HCT116 (cell line): ENCODE data around the gene IRF2. TPM values are rescaled to one million over a fixed set of nuclear protein-coding genes. Genes with fewer than 3 reads are reported as not detected.

ENCODE experiments used
- ATAC-seq: fragments of 200-7000 bp; cut with Tn5 transposase; 2 replicates; pipeline ENCODE4 v1.9.1; 2020; ENCODE audit warnings: mild to moderate bottlenecking, moderate library complexity
- BruUV-seq: library from RNA; stranded (reverse); fragments of 400-500 nt; replicated peaks from 2 replicates; lab custom pipeline; 2021; lab: Mats Ljungman, UMichigan
- CTCF ChIA-PET: fragments of 300-600 bp; sonication (Branson Sonifier 250); formaldehyde crosslinking; loops from one replicate; lab custom pipeline; 2021; ENCODE audit warnings: antibody characterized with exemption; lab: Charles Lee
- POLR2A ChIA-PET: fragments of 300-600, 350-600 bp; sonication (Branson Sonifier 250); formaldehyde crosslinking; loops from one replicate; lab custom pipeline; 2021; ENCODE audit warnings: antibody characterized with exemption; lab: Charles Lee
- RAD21 ChIA-PET, 2 experiments: fragments of 300-600 bp; sonication (Branson Sonifier 250); formaldehyde crosslinking; loops; one replicate each; lab custom pipeline; 2023; ENCODE audit warnings: low total read pairs in 2 of 2; ENCODE audit not compliant: uncharacterized antibody in 2 of 2, unreplicated experiment in 2 of 2, low non-redundant PET in 1 of 2; lab: Charles Lee
- DNase-seq: peaks from one replicate; pipeline ENCODE4 v3.0.0-alpha.2; 2010; ENCODE audit warnings: low read depth, low spot score
- H2AFZ ChIP-seq: fragments of 200-600 bp; shearing (Covaris generic), sonication (generic); 2 replicates; pipeline ENCODE4 v1.6.1; 2017; ENCODE audit warnings: low read depth, mixed run types, mixed read lengths, antibody characterized with exemption, low read length; ENCODE audit not compliant: poor library complexity, severe bottlenecking
- H3K27ac ChIP-seq: 2 replicates; pipeline ENCODE4 v1.5.1; 2012; ENCODE audit warnings: low read depth, low read length
- H3K27me3 ChIP-seq: fragments of 200-600 bp; sonication (generic); 2 replicates; pipeline ENCODE4 v1.6.1; 2016; ENCODE audit warnings: mixed run types, low read length, mixed read lengths; ENCODE audit not compliant: insufficient read depth
- H3K36me3 ChIP-seq, 2 experiments: fragments of 200-500 bp in 1 of 2; fragments of 200-600 bp in 1 of 2; sonication (Bioruptor generic) in 1 of 2; sonication (generic) in 1 of 2; 2 replicates each; pipeline versions ENCODE4 v1.5.1 to v1.6.1; 2014 to 2016; ENCODE audit warnings: low read length in 2 of 2, inconsistent platforms in 1 of 2, mixed read lengths in 1 of 2, mixed run types in 1 of 2; ENCODE audit not compliant: insufficient read depth in 2 of 2, control insufficient read depth in 1 of 2
- H3K4me1 ChIP-seq, 2 experiments: fragments of 200-600 bp in 1 of 2; sonication (generic) in 1 of 2; 2 replicates each; pipeline versions ENCODE4 v1.5.1 to v1.6.1; 2012 to 2017; ENCODE audit warnings: low read length in 2 of 2, inconsistent platforms in 1 of 2, mild to moderate bottlenecking in 1 of 2, mixed read lengths in 1 of 2, mixed run types in 1 of 2, moderate library complexity in 1 of 2; ENCODE audit not compliant: insufficient read depth in 2 of 2, control insufficient read depth in 1 of 2
- H3K4me2 ChIP-seq: fragments of 200-600 bp; sonication (generic); 2 replicates; pipeline ENCODE4 v1.6.1; 2017; ENCODE audit warnings: mixed run types, low read length, mixed read lengths
- H3K4me3 ChIP-seq, 2 experiments: fragments of 200-600 bp in 1 of 2; sonication (generic) in 1 of 2; replicated peaks in 1 of 2; 2 replicates each; pipeline ENCODE4 v1.5.1; 2011 to 2016; ENCODE audit warnings: low read length in 2 of 2, control low read depth in 1 of 2, low read depth in 1 of 2, mild to moderate bottlenecking in 1 of 2, mixed read lengths in 1 of 2, mixed run types in 1 of 2
- H3K79me2 ChIP-seq: fragments of 200-600 bp; sonication (generic); 2 replicates; pipeline ENCODE4 v1.6.1; 2017; ENCODE audit warnings: mild to moderate bottlenecking, mixed run types, low read length, moderate library complexity, mixed read lengths; ENCODE audit not compliant: insufficient read depth
- H3K9ac ChIP-seq: fragments of 200-600 bp; sonication (generic); 2 replicates; pipeline ENCODE4 v1.6.1; 2016; ENCODE audit warnings: low read length, mixed read lengths
- H3K9me2 ChIP-seq: fragments of 200-600 bp; sonication (generic), shearing (Covaris generic); 2 replicates; pipeline ENCODE4 v1.6.1; 2017; ENCODE audit warnings: mixed run types, mild to moderate bottlenecking, moderate library complexity; ENCODE audit not compliant: insufficient read depth
- H3K9me3 ChIP-seq, 2 experiments: fragments of 200-500 bp in 1 of 2; fragments of 200-600 bp in 1 of 2; sonication (Bioruptor generic) in 1 of 2; sonication (generic) in 1 of 2; 2 replicates each; pipeline ENCODE4 v1.6.1; 2014 to 2017; ENCODE audit warnings: low read length in 2 of 2, mixed read lengths in 2 of 2, inconsistent platforms in 1 of 2, low read depth in 1 of 2, mild to moderate bottlenecking in 1 of 2, mixed run types in 1 of 2, moderate library complexity in 1 of 2; ENCODE audit not compliant: control insufficient read depth in 1 of 2, insufficient read depth in 1 of 2
- H4K20me1 ChIP-seq: fragments of 200-600 bp; sonication (generic), shearing (Covaris generic); 2 replicates; pipeline ENCODE4 v1.6.1; 2017; ENCODE audit warnings: mixed run types, mild to moderate bottlenecking, moderate library complexity; ENCODE audit not compliant: insufficient read depth
- CBX3 ChIP-seq: IDR thresholded peaks from 2 replicates; pipeline ENCODE4 v1.6.1; 2012; ENCODE audit warnings: low read depth
- SIN3A ChIP-seq: IDR thresholded peaks from 2 replicates; pipeline ENCODE4 v1.6.1; 2012; ENCODE audit warnings: low read depth
- SP1 ChIP-seq: IDR thresholded peaks from 2 replicates; pipeline ENCODE4 v1.6.1; 2012; ENCODE audit warnings: low read depth
- SRF ChIP-seq: IDR thresholded peaks from 2 replicates; pipeline ENCODE4 v1.6.1; 2012; ENCODE audit warnings: low read depth
- YY1 ChIP-seq: IDR thresholded peaks from 2 replicates; pipeline ENCODE4 v1.6.1; 2011; ENCODE audit warnings: low read length, low read depth, moderate library complexity, mild to moderate bottlenecking; ENCODE audit not compliant: insufficient replicate concordance; ENCODE audit errors: extremely low read depth
- ZFX ChIP-seq: fragments of 450-650 bp; IDR thresholded peaks from 2 replicates; pipeline ENCODE4 v1.6.1; 2017
- intact Hi-C: fragments of 100-400 bp; cut with micrococcal nuclease; formaldehyde crosslinking; loops from 2 replicates; pipeline ENCODE4 v1.10.0; 2022
- total RNA-seq: library from RNA; stranded (reverse); gene quantifications from one replicate; pipeline ENCODE4 v1.2.1, GENCODE V29; 2021; ENCODE audit not compliant: unreplicated experiment
- TF ChIP-seq, protein P1 (sequence below): IDR thresholded peaks from 2 replicates; pipeline ENCODE4 v1.6.1; 2011; ENCODE audit warnings: mild to moderate bottlenecking, low read length, moderate library complexity; ENCODE audit not compliant: insufficient replicate concordance; ENCODE audit errors: extremely low read depth
- TF ChIP-seq, protein P2 (sequence below): IDR thresholded peaks from 2 replicates; pipeline ENCODE4 v1.6.1; 2012

The IRF2 gene
- total RNA-seq, 1 experiment from 2014 or later, result 10.6 TPM

DNA sequence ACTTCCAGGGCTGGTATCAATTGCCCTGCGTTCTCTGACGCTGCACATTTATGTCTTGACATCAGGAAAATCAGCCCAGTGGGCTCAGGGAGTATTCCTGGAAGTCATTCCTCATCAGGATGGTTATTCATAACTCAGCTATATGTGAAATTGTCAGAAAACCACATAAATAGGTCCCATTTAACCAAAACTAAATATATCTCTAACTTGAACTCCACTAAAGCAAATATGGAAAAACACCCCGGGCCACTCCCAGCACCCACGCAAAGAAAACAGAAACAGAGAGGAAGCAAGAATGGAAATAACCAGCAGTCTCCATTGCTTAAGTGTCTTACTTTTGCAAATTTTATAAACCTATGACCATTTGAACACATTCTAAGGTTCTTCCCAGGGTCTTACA, 112.0 kb downstream of the IRF2 start:
- Histone ChIP-seq H3K27ac (no peak overlapping the region), H4K20me1 (no peaks in the 10 kb centered on the region), H3K4me1 (no peaks in the 10 kb centered on the region), H3K9me3 (no peaks in the 10 kb centered on the region), H2AFZ (no peak overlapping the region), H3K4me2 (no peak overlapping the region), H3K36me3 (no peaks in the 10 kb centered on the region), H3K27me3 (no peaks in the 10 kb centered on the region), H3K4me3 (no peak overlapping the region), H3K9me2 (no peaks in the 10 kb centered on the region), H3K9ac (no peak overlapping the region), H3K79me2 (no peaks in the 10 kb centered on the region)
- DNase-seq (no peak), ATAC-seq (no peak)
- ChIA-PET POLR2A (no interaction called here), CTCF (no interaction called here), RAD21 (no interaction called here)
- TF ChIP-seq CBX3 (no peak), SP1 (no peak), SRF (no peak)
- intact Hi-C loops, result no loop called here
- no TSS peak for BruUV-seq

DNA sequence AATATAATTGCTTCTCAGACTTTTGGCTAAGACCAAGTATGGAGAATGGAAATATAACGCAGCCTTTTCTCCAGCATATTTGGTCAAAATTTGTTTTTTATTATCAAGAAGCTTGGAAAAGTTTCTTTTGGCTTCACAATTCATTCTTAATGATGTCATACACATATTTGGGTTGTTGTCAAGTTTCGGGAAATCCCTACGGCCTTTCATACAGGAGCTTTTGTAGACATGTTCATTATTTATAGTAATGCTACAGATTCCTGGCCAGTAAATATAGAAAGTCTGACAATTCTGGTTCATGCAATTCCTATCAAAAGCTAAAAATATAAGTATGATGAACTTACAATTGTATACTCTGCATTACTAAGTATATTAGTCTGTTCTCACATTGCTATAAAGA, 112.9 kb downstream of the IRF2 start:
- intact Hi-C loops, result no loop called here
- no peak overlapping the region for H3K4me3 ChIP-seq
- no peaks in the 10 kb centered on the region for H3K79me2 ChIP-seq
- DNase-seq (no peak), ATAC-seq (no peak)
- H3K4me2 ChIP-seq, result no peak overlapping the region
- TF ChIP-seq CBX3, result no peak
- TF ChIP-seq ZFX, result no peak
- no peak for TF ChIP-seq YY1
- TF ChIP-seq, protein P1, sequence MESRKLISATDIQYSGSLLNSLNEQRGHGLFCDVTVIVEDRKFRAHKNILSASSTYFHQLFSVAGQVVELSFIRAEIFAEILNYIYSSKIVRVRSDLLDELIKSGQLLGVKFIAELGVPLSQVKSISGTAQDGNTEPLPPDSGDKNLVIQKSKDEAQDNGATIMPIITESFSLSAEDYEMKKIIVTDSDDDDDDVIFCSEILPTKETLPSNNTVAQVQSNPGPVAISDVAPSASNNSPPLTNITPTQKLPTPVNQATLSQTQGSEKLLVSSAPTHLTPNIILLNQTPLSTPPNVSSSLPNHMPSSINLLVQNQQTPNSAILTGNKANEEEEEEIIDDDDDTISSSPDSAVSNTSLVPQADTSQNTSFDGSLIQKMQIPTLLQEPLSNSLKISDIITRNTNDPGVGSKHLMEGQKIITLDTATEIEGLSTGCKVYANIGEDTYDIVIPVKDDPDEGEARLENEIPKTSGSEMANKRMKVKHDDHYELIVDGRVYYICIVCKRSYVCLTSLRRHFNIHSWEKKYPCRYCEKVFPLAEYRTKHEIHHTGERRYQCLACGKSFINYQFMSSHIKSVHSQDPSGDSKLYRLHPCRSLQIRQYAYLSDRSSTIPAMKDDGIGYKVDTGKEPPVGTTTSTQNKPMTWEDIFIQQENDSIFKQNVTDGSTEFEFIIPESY, result no peak
- TF ChIP-seq SIN3A, result no peak
- no peak for TF ChIP-seq SP1
- TF ChIP-seq, protein P2, sequence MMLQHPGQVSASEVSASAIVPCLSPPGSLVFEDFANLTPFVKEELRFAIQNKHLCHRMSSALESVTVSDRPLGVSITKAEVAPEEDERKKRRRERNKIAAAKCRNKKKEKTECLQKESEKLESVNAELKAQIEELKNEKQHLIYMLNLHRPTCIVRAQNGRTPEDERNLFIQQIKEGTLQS, result no peak
- TF ChIP-seq, all 23 proteins: peak for 0
- Histone ChIP-seq H3K36me3 (no peaks in the 10 kb centered on the region), H3K27ac (no peak overlapping the region), H3K9ac (no peak overlapping the region), H4K20me1 (no peaks in the 10 kb centered on the region), H2AFZ (no peak overlapping the region), H3K4me1 (no peaks in the 10 kb centered on the region), H3K27me3 (no peaks in the 10 kb centered on the region), H3K9me2 (no peaks in the 10 kb centered on the region), H3K9me3 (no peaks in the 10 kb centered on the region)
- RAD21 ChIA-PET, result no interaction called here
- POLR2A ChIA-PET, result no interaction called here
- CTCF ChIA-PET, result no interaction called here
- no TSS peak for BruUV-seq
